GM18520 (cell line): ENCODE data around the gene GRM1.
"Not testable (repeated sequence)": the region's sequence is repeated elsewhere in the genome, so short reads cannot be mapped to it uniquely, and the experiment has no call there.

Experiments used
- ATAC-seq: cut with Tn5 transposase; IDR thresholded peaks from one replicate; pipeline ENCODE4 v1.9.1; 2021; ENCODE audit not compliant: unreplicated experiment

The GRM1 gene

GRCh38 chr6:146267447-146267846, 238.6 kb downstream of the GRM1 start:
- no peak for ATAC-seq

GRCh38 chr6:146267946-146268345, 239.1 kb downstream of the GRM1 start:
- no peak for ATAC-seq

- no peak for ATAC-seq
Observed at GRCh38 chr6:146269482-146269881, 240.6 kb downstream of the GRM1 start.

GRCh38 chr6:146271163-146271562, 242.3 kb downstream of the GRM1 start:
- ATAC-seq, result not testable (repeated sequence)

- no peak for ATAC-seq
Observed at GRCh38 chr6:146273490-146273889, 244.6 kb downstream of the GRM1 start.

DNA sequence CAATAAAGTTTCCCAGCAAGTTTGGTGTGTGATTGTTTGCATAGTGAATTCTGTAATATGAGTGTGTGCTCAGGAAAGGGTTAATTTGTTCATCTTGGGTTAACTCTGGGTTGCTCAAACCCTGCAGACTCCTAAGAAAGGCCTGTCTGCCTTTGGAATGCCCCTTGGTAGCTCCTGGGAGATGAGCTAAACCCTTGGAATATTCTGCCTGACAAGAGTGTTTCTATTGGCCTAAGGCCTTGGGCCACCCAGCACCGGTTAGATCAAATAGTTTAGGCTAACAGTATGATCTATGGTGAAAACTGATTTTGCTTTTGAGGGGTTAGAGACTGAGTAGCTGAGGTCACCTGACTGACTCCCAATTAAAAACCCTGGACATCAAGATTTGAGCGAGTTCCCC, 248.3 kb downstream of the GRM1 start:
- ATAC-seq, result no peak

DNA sequence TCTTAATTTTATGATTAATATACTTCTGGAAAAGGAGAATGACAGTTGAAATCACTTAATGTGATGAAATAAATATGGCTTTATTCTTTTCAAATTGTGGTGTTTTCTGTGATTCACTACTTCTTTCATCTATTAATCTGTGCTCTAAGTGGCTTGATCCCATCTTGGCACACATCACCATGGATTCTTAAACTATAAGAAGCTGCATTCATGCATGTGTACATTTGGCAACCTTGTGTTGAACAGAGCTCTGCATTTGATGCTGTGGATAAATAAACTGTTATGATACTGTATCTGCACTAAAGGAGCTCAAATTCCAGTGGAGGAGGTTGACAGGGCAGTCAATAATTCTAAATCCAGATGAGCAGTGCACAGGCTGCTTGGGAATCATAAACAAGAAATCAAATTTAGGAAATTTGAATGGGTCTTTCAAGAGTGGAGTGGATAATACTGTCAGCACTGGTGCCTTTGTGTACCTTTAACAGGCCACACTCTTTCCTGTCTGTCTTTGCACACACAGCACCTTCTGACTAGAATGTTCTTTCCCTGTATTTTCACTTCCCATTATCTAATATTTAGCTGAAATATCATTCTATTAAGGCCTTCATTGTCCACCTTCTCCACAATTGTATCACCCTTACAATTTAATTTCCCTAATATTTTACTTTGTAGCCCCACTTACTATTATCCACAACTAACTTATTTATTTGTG, 252.9 kb downstream of the GRM1 start:
- no peak for ATAC-seq

GRCh38 chr6:146282837-146283236, 254.0 kb downstream of the GRM1 start:
- ATAC-seq, result no peak

DNA sequence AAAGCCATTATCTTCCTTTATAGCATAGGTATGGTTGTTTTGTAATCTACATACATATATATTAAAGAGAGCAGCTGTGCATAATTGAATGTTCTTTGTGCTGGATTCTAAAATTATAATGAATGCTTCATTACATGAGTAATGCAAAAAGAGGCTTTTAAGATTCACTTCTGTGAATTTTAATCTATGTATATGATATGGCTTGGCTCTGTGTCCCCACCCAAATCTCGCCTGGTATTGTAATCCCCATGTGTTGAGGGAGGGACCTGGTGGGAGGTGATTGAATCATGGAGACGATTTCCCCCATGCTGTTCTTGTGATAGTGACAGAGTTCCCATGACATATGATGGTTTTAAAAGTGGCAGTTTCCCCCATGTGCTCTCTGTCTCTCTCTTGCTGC, 255.4 kb downstream of the GRM1 start:
- no peak for ATAC-seq

- ATAC-seq, result no peak
Observed at GRCh38 chr6:146286961-146287360, 258.1 kb downstream of the GRM1 start.

DNA sequence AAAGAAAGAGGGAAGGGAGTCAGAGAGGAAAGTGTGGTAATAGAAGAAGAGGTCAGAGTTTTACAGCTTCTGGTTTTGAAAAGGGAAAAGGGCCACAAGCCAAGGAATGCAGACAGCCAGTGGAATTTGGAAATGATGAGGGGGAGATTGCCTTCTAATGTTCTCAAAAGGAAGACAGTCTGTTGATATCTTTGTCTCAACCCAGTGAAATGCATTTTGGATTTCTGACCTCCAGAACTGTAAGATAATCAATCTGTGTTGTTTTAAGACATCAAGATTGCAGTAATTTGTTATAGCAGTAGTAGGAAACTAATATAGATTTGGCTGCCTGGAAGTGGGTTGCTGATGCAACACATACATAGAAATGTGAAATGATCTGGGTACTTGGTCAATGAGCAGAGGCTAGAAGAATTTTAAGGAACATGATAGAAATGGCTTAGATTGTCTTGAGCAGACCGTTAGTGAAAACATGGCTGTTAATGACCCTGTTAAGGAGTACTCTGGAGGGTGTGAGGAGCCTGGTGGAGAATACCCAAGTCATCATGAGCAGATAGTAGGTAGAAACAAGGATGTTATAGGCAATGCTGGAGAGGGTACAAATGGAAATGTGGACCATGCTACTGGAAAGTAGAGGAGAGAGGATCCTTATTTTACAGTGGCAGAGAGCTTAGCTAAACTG, 259.0 kb downstream of the GRM1 start:
- ATAC-seq, result no peak

GRCh38 chr6:146289816-146290588, 261.1 kb downstream of the GRM1 start:
- ATAC-seq, result no peak

DNA sequence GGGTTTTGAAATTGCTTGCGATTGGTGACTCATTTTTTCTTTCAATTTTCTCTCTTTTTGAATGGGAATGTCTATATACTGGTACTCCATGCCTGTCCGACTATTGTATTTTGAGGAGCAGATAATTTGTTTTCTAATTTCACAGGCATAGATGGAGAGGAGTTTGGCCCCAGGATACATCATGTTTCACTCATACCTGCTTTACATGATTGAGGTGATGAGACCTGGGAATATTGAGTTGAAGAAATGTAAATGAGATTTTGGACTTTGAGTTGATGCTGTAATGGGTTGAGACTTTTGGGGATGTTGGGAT, 261.7 kb downstream of the GRM1 start:
- no peak for ATAC-seq

- no peak for ATAC-seq
Observed at GRCh38 chr6:146292506-146292905, 263.6 kb downstream of the GRM1 start.

DNA sequence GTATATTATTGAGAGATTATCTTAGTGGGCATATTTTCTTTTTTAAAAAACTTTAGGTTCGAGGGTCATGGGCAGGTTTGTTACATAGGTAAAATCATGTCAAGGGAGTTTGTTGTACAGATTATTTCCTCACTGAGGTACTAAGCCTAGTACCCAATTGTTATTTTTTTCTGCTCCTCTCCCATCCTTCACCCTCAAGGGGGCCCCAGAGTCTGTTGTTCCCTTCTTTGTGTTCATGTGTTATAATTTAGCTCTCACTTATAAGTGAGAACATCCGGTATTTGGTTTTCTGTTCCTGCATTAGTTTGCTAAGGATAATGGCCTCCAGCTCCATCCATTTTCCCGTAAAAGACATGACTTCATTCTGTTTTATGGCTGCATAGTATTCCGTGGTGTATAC, 266.8 kb downstream of the GRM1 start:
- ATAC-seq, result no peak

GRCh38 chr6:146297815-146298214, 269.0 kb downstream of the GRM1 start:
- ATAC-seq, result no peak

- ATAC-seq, result no peak
Observed at GRCh38 chr6:146300521-146300920, 271.7 kb downstream of the GRM1 start.

DNA sequence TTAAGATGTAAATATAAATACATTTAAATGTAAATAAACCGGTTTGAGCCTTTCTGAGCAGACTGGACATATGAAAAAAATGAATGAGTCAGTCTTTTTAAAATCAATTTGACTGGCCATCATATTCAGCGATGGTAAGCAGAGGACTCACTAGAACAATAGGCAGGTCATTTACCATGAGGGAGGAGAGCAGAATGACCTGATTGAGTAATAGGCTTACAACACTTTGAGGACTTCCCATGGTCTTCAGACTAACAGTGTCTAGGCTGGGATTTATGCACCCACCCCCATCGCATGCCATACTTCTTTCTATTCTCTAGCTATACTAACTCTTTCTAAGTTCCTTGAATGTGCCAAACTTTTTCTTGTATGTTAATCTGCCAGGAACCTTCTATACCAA, 272.9 kb downstream of the GRM1 start:
- no peak for ATAC-seq

- ATAC-seq, result no peak
Observed at GRCh38 chr6:146302994-146303393, 274.1 kb downstream of the GRM1 start.

GRCh38 chr6:146304181-146304580, 275.3 kb downstream of the GRM1 start:
- no peak for ATAC-seq

DNA sequence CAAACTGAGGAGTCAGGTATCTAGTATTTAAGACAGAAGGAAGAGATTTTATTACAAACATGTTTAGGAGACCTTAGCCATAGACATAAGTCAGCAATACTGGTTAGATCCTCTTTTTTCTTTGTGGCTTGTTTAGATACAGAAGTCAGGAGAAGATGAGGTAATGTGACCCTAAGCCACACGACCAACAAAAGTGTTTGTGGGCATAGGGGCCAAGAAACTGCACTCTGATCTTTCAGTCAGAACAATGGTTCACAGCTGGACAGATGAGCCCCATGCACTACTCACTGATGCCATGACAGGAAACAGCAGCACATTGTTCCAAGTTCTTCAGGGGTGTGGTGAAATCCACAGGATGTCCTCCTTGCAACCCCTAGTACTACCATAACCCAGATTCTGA, 276.2 kb downstream of the GRM1 start:
- no peak for ATAC-seq

- ATAC-seq, result no peak
Observed at GRCh38 chr6:146305951-146306350, 277.1 kb downstream of the GRM1 start.
